HG02642 (cell line): ENCODE measurements around the gene CD300LG.
A peak's percentile ranks its signal among the peaks of the same experiment; 100 is the strongest.
"Not testable (repeated sequence)": the region's sequence is repeated elsewhere in the genome, so short reads cannot be mapped to it uniquely, and the experiment has no call there.

ENCODE experiments used
- ATAC-seq: cut with Tn5 transposase; IDR thresholded peaks from one replicate; pipeline ENCODE4 v1.9.1; 2021; ENCODE audit warnings: mild to moderate bottlenecking; ENCODE audit not compliant: unreplicated experiment, poor library complexity

The CD300LG gene

GRCh38 chr17:43823350-43824084 lies 23.5 kb upstream of the CD300LG start:
- ATAC-seq = no peak

DNA sequence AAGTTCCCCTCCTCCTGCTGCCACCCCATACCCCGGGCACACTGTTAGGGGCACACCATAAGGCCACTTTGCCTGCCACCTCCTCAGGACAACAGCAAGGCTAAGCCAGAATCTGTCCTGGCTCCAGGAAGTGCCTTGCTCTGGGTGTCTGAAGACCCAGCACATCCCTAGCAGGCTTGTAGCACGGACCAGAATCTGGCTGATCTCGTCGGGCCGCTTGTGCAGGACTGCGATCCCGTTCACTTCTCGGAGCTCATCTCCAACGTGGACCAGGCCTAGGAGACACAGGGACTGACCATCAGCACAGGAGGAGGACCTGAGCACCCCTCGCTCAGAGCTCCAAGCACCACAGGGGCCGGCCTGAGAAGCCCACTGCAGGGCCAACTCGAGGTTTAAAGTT lies 21.4 kb upstream of the CD300LG start:
- ATAC-seq = no peak

- no peak for ATAC-seq
Observed at GRCh38 chr17:43826206-43826605, 20.8 kb upstream of the CD300LG start.

GRCh38 chr17:43827596-43827995 lies 19.4 kb upstream of the CD300LG start:
- no peak for ATAC-seq

DNA sequence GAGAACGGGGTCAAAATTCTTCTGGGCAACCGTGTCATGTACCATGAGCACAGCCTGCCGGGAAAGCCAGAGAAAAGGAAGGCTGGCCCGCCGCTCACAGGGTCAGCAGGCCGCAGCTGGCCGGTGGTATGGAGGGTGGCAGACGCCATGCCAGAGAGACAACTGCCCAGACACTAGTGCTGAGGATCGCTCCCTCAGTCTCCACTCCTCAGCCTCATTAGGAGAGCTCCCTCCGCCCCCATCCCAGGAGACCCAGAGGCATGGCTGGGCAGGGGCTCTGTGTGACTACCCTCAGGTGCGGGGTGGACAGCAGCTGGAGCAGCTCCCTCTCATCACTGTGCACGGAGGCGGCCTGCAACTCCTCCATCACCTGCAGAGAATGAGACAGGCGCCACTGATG lies 17.2 kb upstream of the CD300LG start:
- no peak for ATAC-seq

- ATAC-seq = no peak
Observed at GRCh38 chr17:43830510-43831140, 16.4 kb upstream of the CD300LG start.

GRCh38 chr17:43831633-43832032 lies 15.3 kb upstream of the CD300LG start:
- no peak for ATAC-seq

- ATAC-seq = no peak
Observed at GRCh38 chr17:43832168-43832975, 14.6 kb upstream of the CD300LG start.

- ATAC-seq = no peak
Observed at GRCh38 chr17:43832976-43833829, 13.8 kb upstream of the CD300LG start, which contains the start of gene MPP3. Gene MPP3 (minus strand): TSS chr17:43833146. CDS start chr17:43831906, 1,240 bp downstream.

DNA sequence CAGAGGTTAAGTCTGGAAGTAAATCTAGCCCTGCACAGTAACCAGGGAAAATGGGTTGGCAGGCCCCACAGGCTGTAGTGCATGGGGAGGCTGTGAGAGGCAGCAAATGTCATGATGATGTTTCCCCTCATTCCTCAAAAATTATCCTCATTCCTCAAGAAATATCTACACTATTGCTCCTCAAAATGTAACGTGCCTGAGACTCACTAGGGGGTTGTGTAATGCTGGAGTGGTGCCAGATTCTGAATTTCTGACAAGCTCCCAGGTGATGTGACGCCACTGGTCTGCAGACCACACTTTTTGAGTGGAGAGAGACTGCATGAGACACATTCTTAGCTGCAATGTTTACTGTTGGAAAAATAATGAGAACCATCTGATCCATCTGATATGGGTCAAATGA lies 12.9 kb upstream of the CD300LG start:
- no peak for ATAC-seq

- ATAC-seq = no peak
Observed at GRCh38 chr17:43839670-43840108, 7.3 kb upstream of the CD300LG start.

- no peak for ATAC-seq
Observed at GRCh38 chr17:43840814-43841213, 6.2 kb upstream of the CD300LG start.

DNA sequence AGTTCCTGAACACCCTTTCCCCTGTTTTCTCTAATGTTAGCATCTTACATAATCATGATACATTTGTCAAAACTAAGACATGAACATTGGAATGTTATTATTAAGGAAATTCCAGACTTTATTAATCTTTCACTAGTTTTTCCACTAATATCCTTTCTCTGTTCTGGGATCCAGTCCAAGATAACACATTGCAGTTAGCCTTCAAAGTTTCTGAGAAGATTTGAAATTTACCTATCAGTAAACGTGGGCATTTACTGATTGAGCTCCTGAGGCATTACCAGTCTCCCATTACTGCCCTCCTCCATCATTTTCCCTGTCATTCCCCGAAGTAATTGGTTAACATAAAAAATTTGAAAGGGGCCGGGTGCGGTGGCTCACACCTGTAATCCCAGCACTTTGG lies 5.7 kb upstream of the CD300LG start:
- no peak for ATAC-seq

DNA sequence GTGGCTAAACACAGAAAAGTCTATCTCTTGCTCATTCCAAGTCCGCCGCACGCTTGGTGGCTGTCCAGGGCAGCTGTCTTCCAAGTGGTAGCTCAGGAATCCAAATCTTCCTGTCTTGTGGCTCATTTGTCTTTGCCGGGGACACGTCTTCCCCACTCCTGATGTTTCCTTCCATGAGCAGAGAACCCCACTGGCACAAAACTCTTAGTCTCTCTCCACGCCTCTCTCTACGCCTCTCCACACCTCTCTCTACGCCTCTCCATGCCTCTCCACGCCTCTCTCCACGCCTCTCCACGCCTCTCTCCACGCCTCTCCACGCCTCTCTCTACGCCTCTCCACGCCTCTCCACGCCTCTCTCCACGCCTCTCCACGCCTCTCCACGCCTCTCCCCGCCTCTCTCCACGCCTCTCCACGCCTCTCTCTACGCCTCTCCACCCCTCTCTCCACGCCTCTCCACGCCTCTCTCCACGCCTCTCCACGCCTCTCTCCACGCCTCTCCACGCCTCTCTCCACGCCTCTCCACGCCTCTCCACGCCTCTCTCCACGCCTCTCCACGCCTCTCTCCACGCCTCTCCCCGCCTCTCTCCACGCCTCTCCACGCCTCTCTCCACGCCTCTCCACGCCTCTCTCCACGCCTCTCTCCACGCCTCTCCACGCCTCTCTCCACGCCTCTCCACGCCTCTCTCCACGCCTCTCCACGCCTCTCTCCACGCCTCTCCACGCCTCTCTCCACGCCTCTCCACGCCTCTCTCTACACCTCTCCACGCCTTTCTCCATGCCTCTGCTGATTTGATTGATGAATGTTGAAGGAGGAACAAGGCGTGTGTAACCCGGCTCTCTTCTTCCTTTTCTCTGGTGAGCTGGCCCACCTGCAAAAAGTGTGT lies 4.6 kb upstream of the CD300LG start:
- ATAC-seq = not testable (repeated sequence)

- no peak for ATAC-seq
Observed at GRCh38 chr17:43842975-43843325, 4.0 kb upstream of the CD300LG start.

DNA sequence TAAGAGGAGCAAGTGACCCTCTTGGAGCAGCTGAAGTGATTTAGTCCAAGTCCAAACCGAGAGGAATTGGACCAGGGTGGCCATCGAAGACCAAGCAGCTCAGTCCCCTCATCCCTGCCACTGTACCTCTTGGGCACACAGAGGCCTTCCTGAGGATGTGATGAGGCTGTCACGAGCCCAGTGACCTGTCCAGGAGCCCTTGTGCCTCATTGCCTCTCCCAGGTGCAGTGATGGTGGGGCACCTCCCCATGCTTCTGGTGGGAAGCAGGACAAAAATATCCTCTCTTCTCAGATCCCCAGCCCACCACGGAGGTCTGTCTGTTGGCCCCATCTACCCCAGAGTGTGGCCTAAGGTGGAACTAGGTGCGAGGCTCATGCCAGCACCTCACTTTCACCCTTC lies 2.7 kb upstream of the CD300LG start:
- ATAC-seq = no peak

GRCh38 chr17:43845766-43846165 lies 1.2 kb upstream of the CD300LG start:
- ATAC-seq = no peak

GRCh38 chr17:43846221-43846712 lies 709 bp upstream of the CD300LG start:
- ATAC-seq = peak; percentile 53

- no peak for ATAC-seq
Observed at GRCh38 chr17:43848601-43849000, 1.6 kb downstream of the CD300LG start.
